Glomerular endothelial cell (primary cell): ENCODE results near the gene PRR30. TPM values are rescaled to one million over a fixed set of nuclear protein-coding genes. Genes with fewer than 3 reads are reported as not detected.
"Not testable (repeated sequence)": the region's sequence is repeated elsewhere in the genome, so short reads cannot be mapped to it uniquely, and the experiment has no call there.

Source experiments
- DNase-seq: peaks from one replicate; pipeline ENCODE4 v3.0.0-alpha.2; 2011; ENCODE audit warnings: low read depth, low spot score; ENCODE audit errors: extremely low read depth
- total RNA-seq: library from RNA; depleted of rRNA; stranded (reverse); fragments of >200 nt; gene quantifications from 2 replicates; pipeline ENCODE4 v1.2.3, GENCODE V29; 2015

Gene PRR30
- total RNA-seq, 1 donor from 2014 or later: not detected

GRCh38 chr2:27130396-27130795, 8.8 kb downstream of the PRR30 start:
- no peak for DNase-seq

- DNase-seq: no peak
These were observed 10.3 kb downstream of the PRR30 start for GRCh38 chr2:27128668-27129571.

- no peak for DNase-seq
These were observed 11.1 kb downstream of the PRR30 start for GRCh38 chr2:27127883-27128667.

- DNase-seq: no peak
These were observed 12.9 kb downstream of the PRR30 start for GRCh38 chr2:27126252-27126710.

- no peak for DNase-seq
These were observed 14.1 kb downstream of the PRR30 start for GRCh38 chr2:27125104-27125503.

GRCh38 chr2:27123302-27124150, 15.7 kb downstream of the PRR30 start, which contains the start of gene ABHD1:
ABHD1 (plus strand) TSS chr2:27123815; CDS start chr2:27123949, 134 bp downstream.
- DNase-seq: no peak

GRCh38 chr2:27122791-27123190, 16.4 kb downstream of the PRR30 start:
- no peak for DNase-seq

- DNase-seq: no peak
These were observed 17.3 kb downstream of the PRR30 start for GRCh38 chr2:27121906-27122305.

GRCh38 chr2:27119330-27119670, 19.9 kb downstream of the PRR30 start:
- not testable (repeated sequence) for DNase-seq

GRCh38 chr2:27118525-27119329, 20.5 kb downstream of the PRR30 start, which contains the start of gene CGREF1:
CGREF1 (minus strand) TSS chr2:27119128; CDS start chr2:27104366, 14,762 bp downstream.
- no peak for DNase-seq

GRCh38 chr2:27117995-27118524, 21.1 kb downstream of the PRR30 start:
- no peak for DNase-seq

GRCh38 chr2:27115519-27115918, 23.7 kb downstream of the PRR30 start:
- DNase-seq: no peak

- not testable (repeated sequence) for DNase-seq
These were observed 27.7 kb downstream of the PRR30 start for GRCh38 chr2:27111392-27112078.

- DNase-seq: not testable (repeated sequence)
These were observed 28.4 kb downstream of the PRR30 start for GRCh38 chr2:27110603-27111352.

- no peak for DNase-seq
These were observed 30.1 kb downstream of the PRR30 start for GRCh38 chr2:27109083-27109482.

- DNase-seq: no peak
These were observed 31.0 kb downstream of the PRR30 start for GRCh38 chr2:27108221-27108620.

GRCh38 chr2:27105981-27106380, 33.2 kb downstream of the PRR30 start:
- DNase-seq: no peak

- DNase-seq: no peak
These were observed 36.9 kb downstream of the PRR30 start for GRCh38 chr2:27102329-27102728.
